ENCODE measurements around the gene TMEM178B. TPM values are rescaled to one million over a fixed set of nuclear protein-coding genes. Genes with fewer than 3 reads are reported as not detected.

The TMEM178B gene
- total RNA-seq, 1 donor, result 0.09 TPM

DNA sequence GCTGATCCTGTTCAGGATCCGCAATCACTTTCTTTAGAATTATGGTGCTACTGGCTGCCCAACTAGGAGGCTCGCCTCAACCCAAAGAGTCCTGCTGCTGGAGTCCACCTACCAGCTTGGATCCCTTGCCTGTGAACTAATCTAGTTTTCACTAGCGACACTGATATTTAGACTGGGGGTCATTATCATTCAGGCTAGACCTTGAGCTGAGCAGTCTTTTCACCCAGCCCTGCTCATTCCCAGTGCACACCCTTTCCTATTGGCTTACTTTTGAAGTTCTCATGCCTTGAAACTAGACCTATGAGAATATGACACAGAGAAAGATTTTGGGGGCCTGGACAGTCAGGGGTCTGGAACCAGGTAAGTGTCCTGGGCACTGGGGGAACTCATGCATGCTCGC lies 107.9 kb downstream of the TMEM178B start:
- DNase-seq (ENCODE audit: low read depth), result no peak
- TF ChIP-seq, protein P1, sequence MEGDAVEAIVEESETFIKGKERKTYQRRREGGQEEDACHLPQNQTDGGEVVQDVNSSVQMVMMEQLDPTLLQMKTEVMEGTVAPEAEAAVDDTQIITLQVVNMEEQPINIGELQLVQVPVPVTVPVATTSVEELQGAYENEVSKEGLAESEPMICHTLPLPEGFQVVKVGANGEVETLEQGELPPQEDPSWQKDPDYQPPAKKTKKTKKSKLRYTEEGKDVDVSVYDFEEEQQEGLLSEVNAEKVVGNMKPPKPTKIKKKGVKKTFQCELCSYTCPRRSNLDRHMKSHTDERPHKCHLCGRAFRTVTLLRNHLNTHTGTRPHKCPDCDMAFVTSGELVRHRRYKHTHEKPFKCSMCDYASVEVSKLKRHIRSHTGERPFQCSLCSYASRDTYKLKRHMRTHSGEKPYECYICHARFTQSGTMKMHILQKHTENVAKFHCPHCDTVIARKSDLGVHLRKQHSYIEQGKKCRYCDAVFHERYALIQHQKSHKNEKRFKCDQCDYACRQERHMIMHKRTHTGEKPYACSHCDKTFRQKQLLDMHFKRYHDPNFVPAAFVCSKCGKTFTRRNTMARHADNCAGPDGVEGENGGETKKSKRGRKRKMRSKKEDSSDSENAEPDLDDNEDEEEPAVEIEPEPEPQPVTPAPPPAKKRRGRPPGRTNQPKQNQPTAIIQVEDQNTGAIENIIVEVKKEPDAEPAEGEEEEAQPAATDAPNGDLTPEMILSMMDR (IDR thresholded peaks at IDR 0.05; ENCODE audit: insufficient read depth, low read length), result no peak
- H3K4me3 ChIP-seq (ENCODE audit: low read depth, low read length), result no peak overlapping the region

DNA sequence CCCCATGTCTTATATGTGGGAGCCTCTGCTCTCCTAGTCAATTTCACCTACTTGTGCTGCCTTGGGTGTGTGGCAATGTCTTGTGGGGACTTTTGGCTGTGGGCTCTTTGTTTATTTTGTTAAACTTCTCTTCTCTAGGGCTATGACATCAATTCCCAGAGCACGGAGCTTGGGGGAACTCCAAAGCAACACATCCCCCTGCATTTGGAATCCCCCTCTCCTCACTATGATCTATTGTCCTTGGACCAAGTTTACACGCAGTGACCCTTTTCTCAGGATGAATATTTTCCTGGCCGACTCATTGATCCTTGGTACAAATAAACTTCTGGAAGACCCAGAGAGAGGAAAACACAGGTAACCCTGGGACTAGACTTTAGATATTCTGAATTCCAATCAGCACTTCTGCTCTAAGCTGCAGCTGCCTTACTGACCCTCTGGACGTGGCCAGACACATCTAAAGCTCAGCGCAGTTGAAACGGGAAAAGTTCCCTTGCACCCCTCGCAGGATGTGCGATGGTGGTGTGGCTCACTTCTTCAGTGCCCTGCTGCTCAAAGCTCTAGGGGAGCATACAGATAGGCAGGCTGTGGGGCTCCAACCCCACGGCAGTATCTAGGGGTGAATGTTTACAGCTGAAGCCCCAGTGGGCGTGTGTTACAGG lies 110.8 kb downstream of the TMEM178B start:
- TF ChIP-seq, protein P1 (IDR thresholded peaks at IDR 0.05; ENCODE audit: insufficient read depth, low read length), result no peak
- no peak for DNase-seq (ENCODE audit: low read depth)
- no peak overlapping the region for H3K4me3 ChIP-seq (ENCODE audit: low read depth, low read length)

DNA sequence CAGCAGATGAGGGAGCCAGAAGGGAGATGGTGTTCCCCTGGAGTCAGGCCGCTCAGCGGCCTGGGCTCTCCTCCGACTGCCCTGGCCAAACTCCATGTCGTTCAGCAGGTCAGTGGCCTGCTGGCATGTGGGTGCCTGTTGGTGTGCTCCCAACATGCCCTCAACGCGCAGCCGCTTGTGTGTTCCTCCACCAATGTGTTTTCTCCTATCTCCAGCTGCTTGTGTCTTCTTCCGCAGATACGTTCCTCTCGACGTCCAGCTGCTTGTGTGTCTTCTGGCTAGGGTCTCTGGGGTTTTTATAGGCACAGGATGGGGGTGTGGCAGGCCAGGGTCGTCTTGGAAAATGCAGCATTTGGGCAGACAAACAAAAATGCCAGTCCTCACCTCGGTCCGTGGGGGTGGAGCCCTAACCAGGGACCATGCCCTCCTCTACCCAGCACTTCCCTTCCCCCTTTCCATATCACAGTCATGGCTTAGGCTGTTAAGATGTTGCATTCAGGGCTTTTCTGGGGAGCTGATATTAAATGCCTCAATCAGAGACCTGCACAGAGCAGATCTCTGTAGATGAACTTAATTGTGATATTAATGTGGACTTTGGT lies 111.6 kb downstream of the TMEM178B start:
- DNase-seq (ENCODE audit: low read depth), result no peak
- TF ChIP-seq, protein P1 (IDR thresholded peaks at IDR 0.05; ENCODE audit: insufficient read depth, low read length), result no peak
- H3K4me3 ChIP-seq (ENCODE audit: low read depth, low read length), result no peak overlapping the region

DNA sequence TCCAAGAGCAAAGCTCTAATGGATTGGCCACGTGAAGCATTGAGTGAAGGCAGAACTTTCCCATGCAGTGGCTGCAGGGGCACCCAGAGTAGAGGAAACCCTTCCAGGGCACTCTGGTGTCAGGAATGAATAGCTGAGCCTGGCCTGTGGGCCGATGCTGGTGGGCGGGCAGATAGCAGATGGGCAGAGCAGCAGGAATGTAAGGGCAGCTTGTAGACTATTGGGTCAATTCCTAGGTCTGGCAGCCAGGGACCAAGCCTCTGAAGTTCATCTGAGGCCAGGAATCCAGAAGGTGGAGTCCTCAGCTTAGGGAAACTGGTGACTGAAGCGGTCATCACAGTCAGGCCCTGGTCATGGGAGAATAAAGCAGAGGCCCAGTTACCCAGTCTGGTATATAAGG lies 115.4 kb downstream of the TMEM178B start:
- TF ChIP-seq, protein P1 (IDR thresholded peaks at IDR 0.05; ENCODE audit: insufficient read depth, low read length), result no peak
- no peak overlapping the region for H3K4me3 ChIP-seq (ENCODE audit: low read depth, low read length)
- no peak for DNase-seq (ENCODE audit: low read depth)

DNA sequence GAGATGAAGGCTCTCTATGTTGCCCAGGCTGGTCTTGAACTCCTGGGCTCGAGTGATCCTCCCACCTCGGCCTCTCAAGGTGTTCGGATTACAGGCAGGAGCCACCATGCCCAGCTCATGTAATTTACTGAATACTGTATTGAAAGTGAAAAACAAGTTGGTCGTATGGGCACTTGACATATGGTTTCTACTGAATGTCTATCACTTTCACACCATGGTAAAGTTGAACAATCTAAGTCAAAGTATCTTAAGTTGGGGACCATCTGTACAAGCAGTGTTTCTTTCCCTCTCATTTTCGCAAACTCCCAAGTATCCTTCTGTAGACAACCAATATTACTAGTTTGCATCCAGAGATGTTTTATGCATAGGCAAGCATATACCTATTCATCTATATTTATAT lies 116.6 kb downstream of the TMEM178B start:
- no peak overlapping the region for H3K4me3 ChIP-seq (ENCODE audit: low read depth, low read length)
- DNase-seq (ENCODE audit: low read depth), result no peak
- TF ChIP-seq, protein P1 (IDR thresholded peaks at IDR 0.05; ENCODE audit: insufficient read depth, low read length), result no peak

DNA sequence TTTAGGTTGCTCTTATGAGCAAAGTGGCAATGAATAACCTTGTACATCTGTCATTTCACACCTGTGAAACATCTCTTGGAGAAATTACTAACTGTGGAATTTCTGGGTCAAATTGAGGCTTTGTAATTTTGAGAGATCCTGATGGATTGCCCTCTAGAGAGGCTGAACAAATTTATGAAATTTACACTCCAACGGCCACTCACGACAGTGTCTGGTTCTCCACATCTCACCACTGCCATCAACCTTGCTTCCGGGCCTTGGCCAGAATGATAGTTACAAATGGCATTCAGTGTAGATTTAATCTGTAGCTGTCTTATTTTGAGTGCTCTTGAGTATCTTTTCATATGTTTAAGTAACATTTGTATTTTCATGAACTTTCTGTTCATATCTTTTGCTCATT lies 117.4 kb downstream of the TMEM178B start:
- TF ChIP-seq, protein P1 (IDR thresholded peaks at IDR 0.05; ENCODE audit: insufficient read depth, low read length), result no peak
- no peak overlapping the region for H3K4me3 ChIP-seq (ENCODE audit: low read depth, low read length)
- no peak for DNase-seq (ENCODE audit: low read depth)

Data from fibroblast of the aortic adventitia (primary cell).